ENCODE results near the gene EBPL. TPM values are rescaled to one million over a fixed set of nuclear protein-coding genes. Genes with fewer than 3 reads are reported as not detected.
A peak's percentile ranks its signal among the peaks of the same experiment; 100 is the strongest.

The EBPL gene
- polyA plus RNA-seq, 1 donor, result 41.9 TPM

- DNase-seq, result no peak
Measured at GRCh38 chr13:49681842-49682435, 9.3 kb downstream of the EBPL start.

- DNase-seq, result no peak
Measured at GRCh38 chr13:49679246-49679645, 12.0 kb downstream of the EBPL start.

GRCh38 chr13:49678191-49678914, 12.9 kb downstream of the EBPL start:
- no peak for DNase-seq

- no peak for DNase-seq
Measured at GRCh38 chr13:49676581-49677298, 14.5 kb downstream of the EBPL start.

GRCh38 chr13:49670828-49671227, 20.5 kb downstream of the EBPL start:
- DNase-seq, result no peak

GRCh38 chr13:49669735-49670309, 21.5 kb downstream of the EBPL start:
- peak; percentile 54 for DNase-seq

- no peak for DNase-seq
Measured at GRCh38 chr13:49667773-49668172, 23.5 kb downstream of the EBPL start.

GRCh38 chr13:49664606-49665005, 26.7 kb downstream of the EBPL start:
- DNase-seq, result no peak

GRCh38 chr13:49657241-49657641, 34.0 kb downstream of the EBPL start:
- no peak for DNase-seq

- DNase-seq, result no peak
Measured at GRCh38 chr13:49655906-49656305, 35.4 kb downstream of the EBPL start.

- no peak for DNase-seq
Measured at GRCh38 chr13:49654011-49654410, 37.3 kb downstream of the EBPL start.

- no peak for DNase-seq
Measured at GRCh38 chr13:49653478-49653877, 37.8 kb downstream of the EBPL start.

GRCh38 chr13:49652355-49653305, 38.7 kb downstream of the EBPL start:
- no peak for DNase-seq

GRCh38 chr13:49651570-49652354, 39.5 kb downstream of the EBPL start:
- no peak for DNase-seq

GRCh38 chr13:49649963-49650312, 41.3 kb downstream of the EBPL start:
- DNase-seq, result no peak

GRCh38 chr13:49649244-49649962, 41.9 kb downstream of the EBPL start:
- no peak for DNase-seq

- DNase-seq, result no peak
Measured at GRCh38 chr13:49646688-49647087, 44.6 kb downstream of the EBPL start.

- DNase-seq, result no peak
Measured at GRCh38 chr13:49645451-49645850, 45.8 kb downstream of the EBPL start.

GRCh38 chr13:49643035-49643646, 48.1 kb downstream of the EBPL start:
- no peak for DNase-seq

GRCh38 chr13:49641801-49642291, 49.4 kb downstream of the EBPL start:
- DNase-seq, result no peak
